ENCODE results near the gene ABLIM2. TPM values are rescaled to one million over a fixed set of nuclear protein-coding genes. Genes with fewer than 3 reads are reported as not detected.

ABLIM2 gene
- total RNA-seq, 2 donors from 2014 or later = 5.7 to 11.2 TPM

GRCh38 chr4:7932287-7932686, 226.3 kb downstream of the ABLIM2 start:
- H3K4me1 ChIP-seq = peaks cover 0 to 25% of the 10 kb centered on the region in 2 donors
- TF ChIP-seq, protein P1, sequence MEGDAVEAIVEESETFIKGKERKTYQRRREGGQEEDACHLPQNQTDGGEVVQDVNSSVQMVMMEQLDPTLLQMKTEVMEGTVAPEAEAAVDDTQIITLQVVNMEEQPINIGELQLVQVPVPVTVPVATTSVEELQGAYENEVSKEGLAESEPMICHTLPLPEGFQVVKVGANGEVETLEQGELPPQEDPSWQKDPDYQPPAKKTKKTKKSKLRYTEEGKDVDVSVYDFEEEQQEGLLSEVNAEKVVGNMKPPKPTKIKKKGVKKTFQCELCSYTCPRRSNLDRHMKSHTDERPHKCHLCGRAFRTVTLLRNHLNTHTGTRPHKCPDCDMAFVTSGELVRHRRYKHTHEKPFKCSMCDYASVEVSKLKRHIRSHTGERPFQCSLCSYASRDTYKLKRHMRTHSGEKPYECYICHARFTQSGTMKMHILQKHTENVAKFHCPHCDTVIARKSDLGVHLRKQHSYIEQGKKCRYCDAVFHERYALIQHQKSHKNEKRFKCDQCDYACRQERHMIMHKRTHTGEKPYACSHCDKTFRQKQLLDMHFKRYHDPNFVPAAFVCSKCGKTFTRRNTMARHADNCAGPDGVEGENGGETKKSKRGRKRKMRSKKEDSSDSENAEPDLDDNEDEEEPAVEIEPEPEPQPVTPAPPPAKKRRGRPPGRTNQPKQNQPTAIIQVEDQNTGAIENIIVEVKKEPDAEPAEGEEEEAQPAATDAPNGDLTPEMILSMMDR (IDR thresholded peaks at IDR 0.05) = no peak
- H3K4me3 ChIP-seq = no peak overlapping the region
- no peaks in the 10 kb centered on the region for H3K27me3 ChIP-seq
- H3K9me3 ChIP-seq = no peaks in the 10 kb centered on the region
- H3K36me3 ChIP-seq = no peaks in the 10 kb centered on the region
- DNase-seq (ENCODE audit: low spot score) = no peak
- no peak overlapping the region for H3K27ac ChIP-seq

- Histone ChIP-seq H3K27ac (peak overlapping the region; percentile 45 to 69), H3K36me3 (no peaks in the 10 kb centered on the region), H3K4me1 (peaks cover 0 to 24% of the 10 kb centered on the region in 2 donors), H3K4me3 (no peak overlapping the region), H3K9me3 (no peaks in the 10 kb centered on the region), H3K27me3 (no peaks in the 10 kb centered on the region)
- no peak for DNase-seq (ENCODE audit: low spot score)
- TF ChIP-seq, protein P1 (IDR thresholded peaks at IDR 0.05) = peak in 1 of 2 donors; percentile 51
These were observed 229.3 kb downstream of the ABLIM2 start for GRCh38 chr4:7929118-7929951.

- H3K36me3 ChIP-seq = no peaks in the 10 kb centered on the region
- H3K4me3 ChIP-seq = no peak overlapping the region
- H3K9me3 ChIP-seq = no peaks in the 10 kb centered on the region
- H3K4me1 ChIP-seq = peaks cover 0 to 30% of the 10 kb centered on the region in 2 donors
- H3K27ac ChIP-seq = peak overlapping the region in 1 of 2 donors; percentile 69
- H3K27me3 ChIP-seq = no peaks in the 10 kb centered on the region
- TF ChIP-seq, protein P1 (IDR thresholded peaks at IDR 0.05) = no peak
- DNase-seq (ENCODE audit: low spot score) = no peak
These were observed 229.9 kb downstream of the ABLIM2 start for GRCh38 chr4:7928711-7929110.

- H3K4me1 ChIP-seq = peaks cover 0 to 30% of the 10 kb centered on the region in 2 donors
- no peak overlapping the region for H3K27ac ChIP-seq
- no peaks in the 10 kb centered on the region for H3K27me3 ChIP-seq
- no peak for DNase-seq (ENCODE audit: low spot score)
- no peaks in the 10 kb centered on the region for H3K9me3 ChIP-seq
- no peaks in the 10 kb centered on the region for H3K36me3 ChIP-seq
- TF ChIP-seq, protein P1 (IDR thresholded peaks at IDR 0.05) = no peak
- no peak overlapping the region for H3K4me3 ChIP-seq
These were observed 231.8 kb downstream of the ABLIM2 start for GRCh38 chr4:7926822-7927221.

DNA sequence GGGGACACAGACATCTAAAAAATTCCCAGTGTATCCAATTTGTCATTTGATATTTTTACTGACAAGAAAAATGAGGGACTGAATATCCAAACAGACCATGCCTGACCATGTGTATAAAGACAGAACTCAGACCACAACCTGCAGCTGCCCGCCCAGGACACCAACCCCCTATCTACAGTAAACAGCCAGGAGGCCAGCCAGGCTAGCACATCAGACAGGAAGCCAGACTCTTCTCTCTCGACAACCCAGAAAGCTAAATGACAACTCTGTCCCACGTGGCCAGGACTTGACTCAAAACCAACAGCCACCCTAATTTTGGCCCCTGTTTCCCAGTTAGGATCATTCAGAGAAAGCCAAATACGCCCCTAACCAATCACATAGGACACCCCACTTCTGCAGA, 234.0 kb downstream of the ABLIM2 start:
- no peaks in the 10 kb centered on the region for H3K36me3 ChIP-seq
- peaks cover 0 to 18% of the 10 kb centered on the region in 2 donors for H3K4me1 ChIP-seq
- H3K4me3 ChIP-seq = no peak overlapping the region
- TF ChIP-seq, protein P1 (IDR thresholded peaks at IDR 0.05) = no peak
- no peak overlapping the region for H3K27ac ChIP-seq
- DNase-seq (ENCODE audit: low spot score) = no peak
- H3K9me3 ChIP-seq = no peaks in the 10 kb centered on the region
- H3K27me3 ChIP-seq = no peaks in the 10 kb centered on the region
